Stomach (tissue), 4 donors: ENCODE measurements around the gene TGFBR2.

Experiments
- EP300 ChIP-seq: sonication (generic); formaldehyde crosslinking; IDR thresholded peaks from one replicate; pipeline ENCODE4 v1.6.1; 2017; ENCODE audit warnings: antibody characterized with exemption
- POLR2A ChIP-seq, 4 donors: fragments of 450-650 bp; IDR thresholded peaks; one replicate each; pipeline ENCODE4 v1.6.1; 2016; ENCODE audit warnings: antibody characterized with exemption in 4 of 4, control low read depth in 2 of 4, mild to moderate bottlenecking in 1 of 4, moderate library complexity in 1 of 4
- TF ChIP-seq, protein P1 (sequence below), 7 experiments: fragments of 450-650 bp in 4 of 7; fragments of 200-600 bp in 3 of 7; sonication (generic) in 3 of 7; IDR thresholded peaks; one replicate each; pipeline ENCODE4 v1.5.1; 2016 to 2019; ENCODE audit warnings: antibody characterized with exemption in 7 of 7, control low read depth in 2 of 7, mild to moderate bottlenecking in 1 of 7

DNA sequence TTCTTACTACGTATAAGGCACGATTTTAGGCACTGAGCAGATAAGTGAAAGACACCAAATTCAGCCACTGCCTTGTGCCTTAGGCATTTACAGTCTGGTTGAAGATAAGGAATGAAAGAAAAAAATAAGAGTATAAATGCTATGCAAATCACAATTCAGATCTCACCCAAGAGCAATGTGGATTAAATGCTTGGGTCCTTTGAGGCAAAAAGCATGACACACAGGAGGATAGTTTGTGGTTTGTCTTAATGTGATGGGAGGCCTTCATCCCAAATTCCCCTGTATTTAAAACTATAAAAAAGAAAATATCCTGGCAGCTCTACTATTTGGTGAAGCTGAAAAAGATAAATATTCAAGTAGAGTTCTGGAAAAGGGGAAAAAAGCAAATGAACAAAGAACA lies 79.8 kb downstream of the TGFBR2 start:
- no peak for TF ChIP-seq EP300
- TF ChIP-seq, protein P1, sequence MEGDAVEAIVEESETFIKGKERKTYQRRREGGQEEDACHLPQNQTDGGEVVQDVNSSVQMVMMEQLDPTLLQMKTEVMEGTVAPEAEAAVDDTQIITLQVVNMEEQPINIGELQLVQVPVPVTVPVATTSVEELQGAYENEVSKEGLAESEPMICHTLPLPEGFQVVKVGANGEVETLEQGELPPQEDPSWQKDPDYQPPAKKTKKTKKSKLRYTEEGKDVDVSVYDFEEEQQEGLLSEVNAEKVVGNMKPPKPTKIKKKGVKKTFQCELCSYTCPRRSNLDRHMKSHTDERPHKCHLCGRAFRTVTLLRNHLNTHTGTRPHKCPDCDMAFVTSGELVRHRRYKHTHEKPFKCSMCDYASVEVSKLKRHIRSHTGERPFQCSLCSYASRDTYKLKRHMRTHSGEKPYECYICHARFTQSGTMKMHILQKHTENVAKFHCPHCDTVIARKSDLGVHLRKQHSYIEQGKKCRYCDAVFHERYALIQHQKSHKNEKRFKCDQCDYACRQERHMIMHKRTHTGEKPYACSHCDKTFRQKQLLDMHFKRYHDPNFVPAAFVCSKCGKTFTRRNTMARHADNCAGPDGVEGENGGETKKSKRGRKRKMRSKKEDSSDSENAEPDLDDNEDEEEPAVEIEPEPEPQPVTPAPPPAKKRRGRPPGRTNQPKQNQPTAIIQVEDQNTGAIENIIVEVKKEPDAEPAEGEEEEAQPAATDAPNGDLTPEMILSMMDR (IDR thresholded peaks at IDR 0.05): no peak
- no peak for TF ChIP-seq POLR2A (IDR thresholded peaks at IDR 0.05)
